GM18498 (cell line): ENCODE data around the gene ZNF441.
A peak's percentile ranks its signal among the peaks of the same experiment; 100 is the strongest.
"Not testable (repeated sequence)": the region's sequence is repeated elsewhere in the genome, so short reads cannot be mapped to it uniquely, and the experiment has no call there.

ENCODE experiments used
- ATAC-seq: cut with Tn5 transposase; IDR thresholded peaks from one replicate; pipeline ENCODE4 v1.9.1; 2021; ENCODE audit warnings: mild to moderate bottlenecking, moderate library complexity; ENCODE audit not compliant: unreplicated experiment

The ZNF441 gene

GRCh38 chr19:11766597-11767591 is at the start of gene ZNF441:
Gene ZNF441 (plus strand): TSS chr19:11767000. CDS start chr19:11767194, 194 bp downstream.
- ATAC-seq: peak; percentile 94

- ATAC-seq: no peak
Observed at GRCh38 chr19:11721681-11722080, 45.1 kb upstream of the ZNF441 start.

- ATAC-seq: no peak
Observed at GRCh38 chr19:11722414-11722813, 44.4 kb upstream of the ZNF441 start.

- no peak for ATAC-seq
Observed at GRCh38 chr19:11729586-11729985, 37.2 kb upstream of the ZNF441 start.

GRCh38 chr19:11735375-11735774 is 31.4 kb upstream of the ZNF441 start:
- ATAC-seq: no peak

- ATAC-seq: no peak
Observed at GRCh38 chr19:11736696-11737095, 30.1 kb upstream of the ZNF441 start.

- peak; percentile 44 for ATAC-seq
Observed at GRCh38 chr19:11737964-11738745, 28.6 kb upstream of the ZNF441 start.

- peak; percentile 95 for ATAC-seq
Observed at GRCh38 chr19:11738746-11739620, 27.8 kb upstream of the ZNF441 start, which contains the start of gene ZNF823. Gene ZNF823 (minus strand): TSS chr19:11738946. CDS start chr19:11738819, 127 bp downstream.

- ATAC-seq: no peak
Observed at GRCh38 chr19:11745869-11746268, 20.9 kb upstream of the ZNF441 start.

- ATAC-seq: no peak
Observed at GRCh38 chr19:11747277-11747676, 19.5 kb upstream of the ZNF441 start.

GRCh38 chr19:11749751-11750150 is 17.0 kb upstream of the ZNF441 start:
- no peak for ATAC-seq

- no peak for ATAC-seq
Observed at GRCh38 chr19:11752244-11752736, 14.5 kb upstream of the ZNF441 start.

- ATAC-seq: no peak
Observed at GRCh38 chr19:11754663-11755062, 12.1 kb upstream of the ZNF441 start.

- ATAC-seq: no peak
Observed at GRCh38 chr19:11756965-11757364, 9.8 kb upstream of the ZNF441 start.

GRCh38 chr19:11759805-11760204 is 7.0 kb upstream of the ZNF441 start:
- ATAC-seq: no peak

- ATAC-seq: no peak
Observed at GRCh38 chr19:11763117-11763516, 3.7 kb upstream of the ZNF441 start.

- ATAC-seq: no peak
Observed at GRCh38 chr19:11763611-11764010, 3.2 kb upstream of the ZNF441 start.

GRCh38 chr19:11767633-11768133 is 883 bp downstream of the ZNF441 start:
- peak; percentile 30 for ATAC-seq

GRCh38 chr19:11769995-11770394 is 3.2 kb downstream of the ZNF441 start:
- no peak for ATAC-seq

- not testable (repeated sequence) for ATAC-seq
Observed at GRCh38 chr19:11771520-11771919, 4.7 kb downstream of the ZNF441 start.
